ENCODE data around the gene PLXDC2.

- TF ChIP-seq EZH2 (IDR thresholded peaks at IDR 0.05; ENCODE audit: borderline replicate concordance, low read length) (no peak), CTCF (IDR thresholded peaks at IDR 0.05; ENCODE audit: low read length) (no peak)
Measured at GRCh38 chr10:19778996-19779395, 37.2 kb upstream of the PLXDC2 start.
